DOHH2 (cell line): ENCODE data around the gene RNMT.

ENCODE experiments used
- H3F3A ChIP-seq: fragments of 200-600 bp; sonication (generic), shearing (Covaris generic); 2 replicates; pipeline ENCODE4 v1.6.0; 2016; ENCODE audit warnings: antibody characterized with exemption, mild to moderate bottlenecking; ENCODE audit not compliant: control insufficient read depth, insufficient read depth
- H3K27ac ChIP-seq: fragments of 200-600 bp; sonication (generic); 2 replicates; pipeline ENCODE4 v1.5.1; 2014; ENCODE audit warnings: low read depth, mild to moderate bottlenecking, low read length, moderate library complexity
- H3K27me3 ChIP-seq: fragments of 200-600 bp; sonication (generic); 2 replicates; pipeline ENCODE4 v1.6.1; 2014; ENCODE audit warnings: mild to moderate bottlenecking, low read length, mixed read lengths; ENCODE audit not compliant: control insufficient read depth
- H3K36me3 ChIP-seq: fragments of 200-600 bp; sonication (generic); 2 replicates; pipeline ENCODE4 v1.6.1; 2014; ENCODE audit warnings: mild to moderate bottlenecking, low read length, moderate library complexity, mixed read lengths; ENCODE audit not compliant: control insufficient read depth
- H3K4me1 ChIP-seq: fragments of 200-600 bp; sonication (generic); 2 replicates; pipeline ENCODE4 v1.6.1; 2014; ENCODE audit warnings: mild to moderate bottlenecking, low read length, mixed read lengths; ENCODE audit not compliant: control insufficient read depth
- H3K4me2 ChIP-seq: fragments of 200-600 bp; sonication (generic); 2 replicates; pipeline ENCODE4 v1.6.0; 2014; ENCODE audit warnings: mild to moderate bottlenecking, low read length, moderate library complexity
- H3K4me3 ChIP-seq: fragments of 200-600 bp; sonication (generic); 2 replicates; pipeline ENCODE4 v1.5.1; 2014; ENCODE audit warnings: mild to moderate bottlenecking, low read length, mixed read lengths
- H3K79me2 ChIP-seq: fragments of 200-600 bp; sonication (generic); 2 replicates; pipeline ENCODE4 v1.6.1; 2014; ENCODE audit warnings: mild to moderate bottlenecking, low read length, mixed read lengths; ENCODE audit not compliant: control insufficient read depth
- H3K9me2 ChIP-seq: fragments of 200-600 bp; sonication (generic); replicated peaks from 2 replicates; pipeline ENCODE4 v1.6.1; 2014; ENCODE audit warnings: mild to moderate bottlenecking, low read length, mixed read lengths; ENCODE audit not compliant: control insufficient read depth
- H3K9me3 ChIP-seq: fragments of 200-600 bp; sonication (generic); 2 replicates; pipeline ENCODE4 v1.6.1; 2014; ENCODE audit warnings: antibody characterized with exemption, low read length, mixed read lengths; ENCODE audit not compliant: control insufficient read depth, insufficient read depth
- H4K20me1 ChIP-seq: fragments of 200-600 bp; sonication (generic); 2 replicates; pipeline ENCODE4 v1.6.0; 2014; ENCODE audit warnings: low read depth, mild to moderate bottlenecking, antibody characterized with exemption, low read length, moderate library complexity; ENCODE audit not compliant: control insufficient read depth, insufficient read depth
- EZH2phosphoT487 ChIP-seq: fragments of 200-600 bp; sonication (generic); IDR thresholded peaks from 2 replicates; pipeline ENCODE4 v1.6.1; 2017; ENCODE audit warnings: borderline replicate concordance, mild to moderate bottlenecking, antibody characterized with exemption, low read length, moderate library complexity, mixed read lengths
- TF ChIP-seq, protein P1 (sequence below): fragments of 200-600 bp; sonication (generic); IDR thresholded peaks from one replicate; pipeline ENCODE4 v1.5.1; 2014; ENCODE audit warnings: antibody characterized with exemption, mild to moderate bottlenecking, low read depth, low read length; ENCODE audit not compliant: poor library complexity, severe bottlenecking

Gene RNMT

DNA sequence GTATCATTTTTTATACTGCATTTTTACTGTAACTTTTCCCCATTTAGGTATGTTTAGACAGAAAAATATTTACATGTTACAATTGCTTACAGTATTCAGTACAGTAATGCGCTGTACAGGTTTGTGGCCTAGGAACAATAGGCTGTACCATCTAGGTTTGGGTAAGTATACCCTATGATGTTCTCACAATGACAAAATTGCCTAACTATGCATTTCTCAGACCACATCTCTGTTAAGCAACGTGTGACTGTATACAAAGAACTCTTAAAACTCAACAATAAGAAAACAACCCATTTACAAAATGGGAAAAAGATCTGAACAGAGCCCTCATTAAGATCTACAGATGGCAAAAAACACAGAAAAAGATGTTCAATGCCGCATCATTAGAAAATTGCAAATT, 29.5 kb upstream of the RNMT start:
- Histone ChIP-seq H3K4me1 (peaks cover 11% of the 10 kb centered on the region), H3K27ac (no peak overlapping the region), H3K27me3 (no peaks in the 10 kb centered on the region), H3K4me3 (no peak overlapping the region), H4K20me1 (no peaks in the 10 kb centered on the region), H3F3A (no peaks in the 10 kb centered on the region), H3K9me3 (peaks cover 12% of the 10 kb centered on the region; the same call in 1 of the 2 replicates), H3K36me3 (peaks cover 7% of the 10 kb centered on the region), H3K4me2 (no peak overlapping the region), H3K79me2 (peaks cover 84% of the 10 kb centered on the region), H3K9me2 (no peaks in the 10 kb centered on the region)
- no peak for TF ChIP-seq EZH2phosphoT487
- TF ChIP-seq, protein P1, sequence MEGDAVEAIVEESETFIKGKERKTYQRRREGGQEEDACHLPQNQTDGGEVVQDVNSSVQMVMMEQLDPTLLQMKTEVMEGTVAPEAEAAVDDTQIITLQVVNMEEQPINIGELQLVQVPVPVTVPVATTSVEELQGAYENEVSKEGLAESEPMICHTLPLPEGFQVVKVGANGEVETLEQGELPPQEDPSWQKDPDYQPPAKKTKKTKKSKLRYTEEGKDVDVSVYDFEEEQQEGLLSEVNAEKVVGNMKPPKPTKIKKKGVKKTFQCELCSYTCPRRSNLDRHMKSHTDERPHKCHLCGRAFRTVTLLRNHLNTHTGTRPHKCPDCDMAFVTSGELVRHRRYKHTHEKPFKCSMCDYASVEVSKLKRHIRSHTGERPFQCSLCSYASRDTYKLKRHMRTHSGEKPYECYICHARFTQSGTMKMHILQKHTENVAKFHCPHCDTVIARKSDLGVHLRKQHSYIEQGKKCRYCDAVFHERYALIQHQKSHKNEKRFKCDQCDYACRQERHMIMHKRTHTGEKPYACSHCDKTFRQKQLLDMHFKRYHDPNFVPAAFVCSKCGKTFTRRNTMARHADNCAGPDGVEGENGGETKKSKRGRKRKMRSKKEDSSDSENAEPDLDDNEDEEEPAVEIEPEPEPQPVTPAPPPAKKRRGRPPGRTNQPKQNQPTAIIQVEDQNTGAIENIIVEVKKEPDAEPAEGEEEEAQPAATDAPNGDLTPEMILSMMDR = no peak

DNA sequence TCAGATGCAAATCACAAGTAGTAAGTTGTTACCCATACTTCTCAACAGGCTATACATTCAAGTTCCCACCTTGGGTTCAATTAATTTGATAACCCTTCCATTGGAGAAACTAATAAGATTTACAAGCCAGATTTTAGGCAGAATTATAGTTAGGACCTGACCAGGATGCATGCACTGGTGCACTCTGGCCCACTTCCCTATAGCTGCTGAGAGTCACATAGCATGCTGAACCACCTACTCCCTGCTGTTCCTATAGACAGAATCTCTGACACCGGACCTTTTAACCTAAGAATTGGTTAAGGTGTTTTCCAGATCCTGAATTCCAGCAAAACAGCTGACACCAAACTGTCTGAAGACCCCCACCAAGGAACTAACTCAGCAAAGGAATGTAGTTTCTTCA, 26.3 kb upstream of the RNMT start:
- no peaks in the 10 kb centered on the region for H3K27me3 ChIP-seq
- no peak overlapping the region for H3K4me2 ChIP-seq
- H4K20me1 ChIP-seq = no peaks in the 10 kb centered on the region
- H3K4me1 ChIP-seq = peaks cover 11% of the 10 kb centered on the region
- H3K79me2 ChIP-seq = peaks cover 95% of the 10 kb centered on the region
- H3K4me3 ChIP-seq = no peak overlapping the region
- H3K9me3 ChIP-seq = peaks cover 42% of the 10 kb centered on the region
- TF ChIP-seq, protein P1 = no peak
- TF ChIP-seq EZH2phosphoT487 = no peak
- H3K27ac ChIP-seq = no peak overlapping the region
- no peaks in the 10 kb centered on the region for H3K9me2 ChIP-seq
- H3F3A ChIP-seq = no peaks in the 10 kb centered on the region
- H3K36me3 ChIP-seq = peaks cover 19% of the 10 kb centered on the region

DNA sequence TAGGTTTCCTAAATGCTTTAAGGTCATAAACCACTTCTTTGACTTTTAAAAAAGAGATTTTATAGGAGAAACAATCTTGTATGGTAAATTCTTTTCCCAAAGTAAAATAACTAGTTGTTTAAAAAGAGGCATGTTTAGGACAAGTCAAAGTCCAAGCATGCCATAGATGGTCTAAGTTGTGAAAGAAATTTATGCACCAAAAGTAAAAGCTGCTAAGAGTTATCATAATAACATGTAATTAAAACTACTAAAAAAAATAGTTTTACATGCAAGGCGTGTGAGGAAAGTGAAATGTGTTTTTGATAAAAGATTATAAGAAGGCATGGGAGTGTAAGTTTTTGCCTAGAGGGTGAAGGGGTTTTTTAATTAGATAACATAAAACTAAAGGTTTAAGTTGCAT, 22.6 kb upstream of the RNMT start:
- no peaks in the 10 kb centered on the region for H3K9me2 ChIP-seq
- H3K36me3 ChIP-seq = peaks cover 44% of the 10 kb centered on the region
- peaks cover 66% of the 10 kb centered on the region for H3K9me3 ChIP-seq
- H3K27me3 ChIP-seq = no peaks in the 10 kb centered on the region
- H3K27ac ChIP-seq = no peak overlapping the region
- peaks cover 100% of the 10 kb centered on the region for H3K79me2 ChIP-seq
- no peaks in the 10 kb centered on the region for H3F3A ChIP-seq
- peaks cover 11% of the 10 kb centered on the region for H3K4me1 ChIP-seq
- no peak overlapping the region for H3K4me3 ChIP-seq
- no peak overlapping the region for H3K4me2 ChIP-seq
- TF ChIP-seq, protein P1 = no peak
- no peak for TF ChIP-seq EZH2phosphoT487
- no peaks in the 10 kb centered on the region for H4K20me1 ChIP-seq

DNA sequence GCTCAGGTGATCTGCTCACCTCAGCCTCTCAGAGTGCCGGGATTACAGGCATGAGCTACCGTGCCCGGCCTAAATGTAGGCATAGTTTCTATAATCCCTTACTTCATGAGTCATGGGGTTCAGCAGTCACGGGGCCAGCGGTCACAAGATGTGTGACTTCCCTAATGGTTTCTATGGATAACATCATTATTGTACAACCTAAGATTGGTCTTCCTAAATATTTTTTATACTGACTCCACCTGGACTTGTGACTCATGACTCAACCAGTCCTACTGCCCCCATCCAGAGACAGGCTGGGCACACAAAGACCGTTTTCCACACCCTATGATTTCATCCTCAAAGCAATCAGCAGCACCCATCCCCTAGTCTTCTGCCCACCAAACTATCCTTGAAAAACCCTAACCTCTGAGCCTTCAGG, 16.1 kb upstream of the RNMT start:
- no peaks in the 10 kb centered on the region for H3K4me1 ChIP-seq
- H3K4me3 ChIP-seq = no peak overlapping the region
- no peaks in the 10 kb centered on the region for H3F3A ChIP-seq
- no peak overlapping the region for H3K27ac ChIP-seq
- H3K4me2 ChIP-seq = no peak overlapping the region
- H4K20me1 ChIP-seq = peaks cover 12% of the 10 kb centered on the region
- peaks cover 27% of the 10 kb centered on the region; the same call in 1 of the 2 replicates for H3K9me3 ChIP-seq
- H3K79me2 ChIP-seq = peaks cover 100% of the 10 kb centered on the region
- H3K36me3 ChIP-seq = peaks cover 33% of the 10 kb centered on the region
- no peaks in the 10 kb centered on the region for H3K27me3 ChIP-seq
- TF ChIP-seq EZH2phosphoT487 = no peak
- TF ChIP-seq, protein P1 = no peak
- H3K9me2 ChIP-seq = no peaks in the 10 kb centered on the region
